ENCODE measurements around the gene TSPEAR. TPM values are rescaled to one million over a fixed set of nuclear protein-coding genes. Genes with fewer than 3 reads are reported as not detected.
A peak's percentile ranks its signal among the peaks of the same experiment; 100 is the strongest.

Gene TSPEAR
- total and polyA plus RNA-seq, 9 of the 15 experiments (the other 6 are each of a cell fraction or from before 2014, with no cell fraction given) = not detected

DNA sequence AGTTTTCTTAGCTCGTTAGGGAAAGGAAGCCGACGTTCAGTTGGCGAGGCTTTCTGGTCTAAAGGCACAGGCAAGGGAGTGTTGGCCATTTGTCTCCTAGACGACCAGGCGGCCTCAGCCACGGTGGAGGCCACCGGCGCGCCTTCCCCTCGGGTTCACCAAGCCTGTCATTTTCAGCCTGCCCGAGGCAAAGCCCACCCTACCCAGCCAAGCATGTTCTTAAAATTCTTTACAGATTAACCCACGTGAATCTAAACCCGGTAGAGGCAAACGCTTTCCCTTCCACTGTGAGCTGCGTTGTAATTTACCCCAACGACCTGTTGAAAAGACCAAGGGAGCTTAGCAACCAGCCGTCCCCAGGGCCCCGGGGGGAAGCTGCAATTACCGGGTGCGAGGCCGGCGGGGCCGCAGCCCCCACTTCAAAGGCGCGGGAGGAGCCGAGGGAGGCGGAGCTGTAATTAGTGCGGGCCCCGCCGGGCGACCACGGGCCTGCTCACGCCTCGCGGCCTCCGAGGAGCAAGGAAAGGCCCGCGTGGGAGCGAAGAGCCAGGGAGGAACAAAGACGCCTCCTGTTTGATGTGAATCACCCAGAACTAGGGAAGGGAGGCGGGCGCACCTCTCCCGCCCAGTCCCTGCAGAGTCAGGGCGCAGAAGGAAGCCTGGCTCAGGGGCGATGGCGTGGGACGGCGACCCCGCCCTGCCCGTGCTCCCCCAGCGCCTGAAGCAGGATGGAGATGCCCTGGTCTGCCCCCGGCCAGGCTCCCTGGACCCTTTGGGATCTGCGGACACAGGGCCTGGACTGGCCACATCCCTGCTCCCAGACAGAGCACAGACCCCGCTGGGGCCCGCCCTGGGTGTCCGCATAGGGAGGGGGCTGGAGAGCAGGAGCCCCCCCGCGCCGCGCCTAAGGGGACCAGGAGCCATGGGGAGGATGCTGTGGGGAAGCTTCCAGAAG, 12.1 kb upstream of the TSPEAR start:
- no peaks in the 10 kb centered on the region for H3K9me1 ChIP-seq (ENCODE audit: control insufficient read depth, insufficient read depth, low read length)
- peaks cover 44 to 58% of the 10 kb centered on the region in 2 experiments; a peak in 4 of 5 replicates for H3K27me3 ChIP-seq (ENCODE audit: control insufficient read depth in 2 of 2, insufficient read depth in 2 of 2, low read length in 2 of 2)
- peaks cover 6% of the 10 kb centered on the region; the same call in 1 of the 2 replicates for H4K20me1 ChIP-seq (replicated peaks; ENCODE audit: control insufficient read depth, insufficient read depth, low read length)
- BruUV-seq (replicated peaks) = no TSS peak
- no peak overlapping the region for H3K4me3 ChIP-seq
- DNase-seq (ENCODE audit: extremely low read depth in 1 of 4, low spot score in 3 of 4) (no peak), ATAC-seq (no peak), FAIRE-seq (no peak)
- CTCF ChIA-PET (ENCODE audit: low intra/inter-chr PET ratio) = no interaction called here
- intact Hi-C loops (cut with micrococcal nuclease) = no loop called here
- no peak overlapping the region for H3K27ac ChIP-seq (ENCODE audit: extremely low read depth, low read depth, low read length)
- H3K9ac ChIP-seq (ENCODE audit: insufficient read depth in 1 of 2, low read depth in 2 of 2, low read length in 2 of 2) = no peak overlapping the region; a peak in 1 of 4 replicates
- H3K4me2 ChIP-seq (ENCODE audit: insufficient read depth, low read length) = no peak overlapping the region
- H3K36me3 ChIP-seq (ENCODE audit: control insufficient read depth, insufficient read depth, low read length) = no peaks in the 10 kb centered on the region
- no peak overlapping the region for H2AFZ ChIP-seq (ENCODE audit: low read depth, low read length)
- in situ Hi-C loops (cut with MboI) = no loop called here
- H3K4me1 ChIP-seq (replicated peaks in 1 of 2; ENCODE audit: control insufficient read depth in 2 of 2, insufficient read depth in 2 of 2, low read length in 2 of 2) = peaks cover 0 to 10% of the 10 kb centered on the region in 2 experiments; a peak in 2 of 5 replicates
- H3K79me2 ChIP-seq (ENCODE audit: control insufficient read depth, insufficient read depth, low read length) = no peaks in the 10 kb centered on the region
- no peaks in the 10 kb centered on the region for H3K9me3 ChIP-seq (replicated peaks; ENCODE audit: control insufficient read depth, insufficient read depth, low read depth, low read length)
- POLR2A ChIA-PET = interaction anchor here (0.6 to 1.2 kb wide), 3 partner anchors 13 to 209 kb away, joined by 3 to 5 read pairs (median 3); no protein-coding TSS in a partner anchor
- TF ChIP-seq NR2C1 (IDR thresholded peaks at IDR 0.05) = no peak
- no peak for TF ChIP-seq NR2C1 (tag; IDR thresholded peaks at IDR 0.05)
- TF ChIP-seq PCBP1 (IDR thresholded peaks at IDR 0.05; ENCODE audit: low read depth, low read length, poor library complexity, severe bottlenecking) = peak; percentile 32
- TF ChIP-seq, protein P1, sequence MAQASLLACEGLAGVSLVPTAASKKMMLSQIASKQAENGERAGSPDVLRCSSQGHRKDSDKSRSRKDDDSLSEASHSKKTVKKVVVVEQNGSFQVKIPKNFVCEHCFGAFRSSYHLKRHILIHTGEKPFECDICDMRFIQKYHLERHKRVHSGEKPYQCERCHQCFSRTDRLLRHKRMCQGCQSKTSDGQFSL (CRISPR knock-in tag; IDR thresholded peaks at IDR 0.05) = peak; percentile 34; the same call in 1 of the 2 replicates
- TF ChIP-seq, protein P1 (tag; IDR thresholded peaks at IDR 0.05) = no peak
- TF ChIP-seq, protein P2, sequence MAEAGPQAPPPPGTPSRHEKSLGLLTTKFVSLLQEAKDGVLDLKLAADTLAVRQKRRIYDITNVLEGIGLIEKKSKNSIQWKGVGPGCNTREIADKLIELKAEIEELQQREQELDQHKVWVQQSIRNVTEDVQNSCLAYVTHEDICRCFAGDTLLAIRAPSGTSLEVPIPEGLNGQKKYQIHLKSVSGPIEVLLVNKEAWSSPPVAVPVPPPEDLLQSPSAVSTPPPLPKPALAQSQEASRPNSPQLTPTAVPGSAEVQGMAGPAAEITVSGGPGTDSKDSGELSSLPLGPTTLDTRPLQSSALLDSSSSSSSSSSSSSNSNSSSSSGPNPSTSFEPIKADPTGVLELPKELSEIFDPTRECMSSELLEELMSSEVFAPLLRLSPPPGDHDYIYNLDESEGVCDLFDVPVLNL (CRISPR knock-in tag; IDR thresholded peaks at IDR 0.05; ENCODE audit: low read depth) = no peak
- WGBS (ENCODE audit: insufficient coverage, low coverage, missing lambda C conversion rate) = 8% methylated on average over 59 of the region's 61 CpGs
